Upper lobe of left lung (tissue), 4 donors: Measurements from ENCODE around the gene ITIH2.

Source experiments
- CTCF ChIP-seq, 6 experiments: fragments of 450-650 bp in 4 of 6; fragments of 200-600 bp in 2 of 6; sonication (generic) in 2 of 6; IDR thresholded peaks; one replicate each; pipeline ENCODE4 v1.5.1; 2016 to 2019; ENCODE audit warnings: antibody characterized with exemption in 6 of 6
- POLR2AphosphoS5 ChIP-seq, 2 donors: sonication (generic); formaldehyde crosslinking; IDR thresholded peaks; one replicate each; pipeline ENCODE4 v1.5.1; 2017; ENCODE audit warnings: antibody characterized with exemption in 2 of 2

GRCh38 chr10:7787150-7787856 is 84.2 kb downstream of the ITIH2 start:
- no peak for TF ChIP-seq CTCF (IDR thresholded peaks at IDR 0.05)
- no peak for TF ChIP-seq POLR2AphosphoS5 (IDR thresholded peaks at IDR 0.05)
